GM20431 (cell line): Measurements from ENCODE around the gene MYO18B.

Source experiments
- in situ Hi-C: fragments of 300-500 bp; cut with MseI, MboI; formaldehyde crosslinking; loops from one replicate; pipeline ENCODE4 v1.15.0; 2020; ENCODE audit warnings: low sequenced_read_pairs; ENCODE audit not compliant: unreplicated experiment

MYO18B gene

DNA sequence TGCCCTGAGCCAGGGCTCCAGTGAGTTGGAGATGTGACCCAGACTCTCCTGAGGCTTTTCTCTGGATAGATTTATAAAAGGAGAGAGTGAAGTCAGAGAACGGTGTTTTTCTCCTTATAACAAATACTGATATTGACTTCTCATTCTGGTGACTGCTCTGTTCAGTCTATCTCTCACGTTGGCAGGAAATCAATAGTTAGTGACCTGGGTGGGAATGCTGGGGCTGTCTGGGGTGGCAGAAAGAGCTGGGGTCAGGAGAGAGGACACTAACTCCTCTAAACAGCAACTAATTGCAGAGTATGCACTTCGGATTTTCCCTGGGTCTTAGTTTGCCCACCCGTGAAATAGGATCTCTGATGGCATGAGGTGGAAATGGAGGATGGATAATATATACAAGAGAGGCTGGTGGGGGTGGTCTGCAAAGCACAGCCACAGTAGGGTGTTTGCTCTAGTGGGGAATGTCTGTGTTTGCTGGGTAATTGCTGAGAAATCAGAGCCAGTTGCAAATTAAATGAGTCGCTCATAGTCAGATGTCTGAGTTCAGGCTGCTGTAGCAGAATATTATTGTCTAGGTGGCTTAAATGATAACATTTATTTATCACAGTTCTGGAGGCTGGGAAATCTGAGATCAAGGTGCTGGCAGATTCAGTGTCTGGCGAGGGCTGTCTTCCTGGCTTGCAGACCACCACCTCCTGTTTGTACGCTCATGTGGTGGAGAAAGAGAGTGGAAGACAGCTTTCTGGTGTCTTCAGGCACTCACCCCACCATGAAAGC, 167.8 kb downstream of the MYO18B start:
- in situ Hi-C loops = no loop called here

DNA sequence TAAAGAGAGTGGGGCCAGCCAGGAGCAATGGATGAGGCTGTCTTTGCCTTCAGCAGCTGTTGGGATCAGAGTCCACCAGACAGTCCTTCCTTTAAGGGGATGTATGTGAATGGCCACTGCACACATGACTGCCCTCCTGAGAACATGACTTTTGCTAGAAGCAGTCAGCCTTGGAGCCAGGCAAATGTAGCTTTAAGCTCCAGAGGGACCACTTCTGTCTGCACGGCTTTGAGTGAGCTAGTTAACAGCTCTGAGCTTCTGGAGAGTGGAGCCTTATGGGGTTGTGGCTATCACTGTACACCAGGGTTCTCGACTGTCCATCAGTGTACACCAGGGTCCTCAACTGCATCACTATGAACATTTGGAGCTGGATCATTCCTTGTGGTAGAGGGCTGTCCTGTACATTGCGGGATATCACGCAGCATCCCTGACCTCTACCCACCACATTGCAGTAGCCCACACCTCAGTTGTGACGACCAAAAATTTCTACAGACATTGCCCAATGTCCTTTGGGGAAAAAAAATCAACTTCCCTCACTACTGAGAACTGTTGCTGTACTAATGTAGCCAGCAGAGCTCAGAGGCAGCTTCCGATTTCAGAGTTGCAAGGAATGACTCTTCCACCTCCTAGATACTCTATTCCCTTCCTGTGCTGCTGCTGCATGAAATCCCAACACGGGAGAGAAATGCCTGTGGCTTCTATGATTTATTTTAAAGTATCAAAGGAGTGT, 169.4 kb downstream of the MYO18B start:
- in situ Hi-C loops = no loop called here

DNA sequence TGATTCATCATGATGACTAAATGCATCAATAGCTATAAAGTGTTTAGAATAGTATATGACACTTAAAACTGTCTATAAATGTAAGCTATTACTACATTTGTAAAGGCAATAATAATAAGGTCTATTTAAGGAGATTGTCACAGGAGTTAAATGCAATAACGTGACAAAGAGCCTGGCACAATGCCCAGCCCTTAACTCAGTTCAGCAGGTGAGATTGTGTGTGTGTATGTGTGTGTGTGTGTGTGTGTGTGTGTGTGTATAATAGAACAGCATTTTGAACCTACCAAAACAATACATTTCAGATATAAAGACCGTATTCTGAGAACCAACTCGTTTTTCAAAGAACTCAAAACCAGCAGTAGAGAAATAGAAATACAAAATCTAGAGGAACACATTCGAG, 177.5 kb downstream of the MYO18B start:
- in situ Hi-C loops = no loop called here

- in situ Hi-C loops = no loop called here
Measured at GRCh38 chr22:25922141-25922540, 180.2 kb downstream of the MYO18B start.

DNA sequence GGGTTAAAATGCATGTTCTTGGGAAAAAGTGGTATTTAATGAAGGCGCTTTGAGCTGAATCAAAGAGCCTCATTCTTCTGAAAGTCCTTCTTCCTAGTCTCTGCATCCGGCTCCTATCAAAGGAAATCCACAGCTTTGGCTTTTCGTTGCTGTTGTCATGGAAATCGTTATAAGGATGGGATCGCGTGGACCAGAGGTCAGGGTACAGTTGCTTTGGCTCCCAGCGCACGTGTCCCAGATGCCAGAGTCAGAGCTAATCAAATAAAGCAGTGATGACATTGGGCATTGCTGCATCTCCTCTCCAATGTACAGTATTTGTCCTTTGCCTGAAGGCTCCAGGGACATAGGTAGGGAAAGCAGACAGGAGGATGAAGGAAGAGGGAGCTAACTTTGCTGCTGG, 181.9 kb downstream of the MYO18B start:
- in situ Hi-C loops = no loop called here

GRCh38 chr22:25928038-25928437, 186.1 kb downstream of the MYO18B start:
- in situ Hi-C loops = no loop called here

DNA sequence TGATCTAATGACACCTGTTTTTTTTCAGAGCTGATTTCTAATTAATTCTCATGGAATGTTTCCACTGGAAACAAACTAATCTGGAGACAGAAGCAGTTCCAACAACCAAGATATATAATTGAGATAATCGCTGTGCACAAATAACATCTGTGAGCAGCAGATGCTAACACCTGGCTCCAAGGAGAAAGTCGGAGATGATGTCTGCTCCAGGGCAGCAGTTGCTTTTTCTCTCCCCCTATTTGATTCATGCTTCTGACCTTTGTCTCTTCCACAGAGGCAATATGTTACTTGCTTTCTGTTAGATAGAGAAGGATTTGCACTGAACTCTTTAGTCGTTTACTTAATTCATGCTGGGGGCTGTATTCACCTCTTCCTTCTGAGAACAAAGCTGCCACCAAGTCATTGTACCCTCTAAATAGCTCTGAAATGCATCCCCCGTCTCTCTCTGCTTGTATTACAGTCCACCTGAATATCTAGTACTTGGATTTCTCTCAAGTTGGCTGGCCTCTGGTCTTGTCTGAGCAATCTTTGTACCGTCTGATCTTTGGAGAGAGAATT, 187.4 kb downstream of the MYO18B start:
- in situ Hi-C loops = no loop called here

DNA sequence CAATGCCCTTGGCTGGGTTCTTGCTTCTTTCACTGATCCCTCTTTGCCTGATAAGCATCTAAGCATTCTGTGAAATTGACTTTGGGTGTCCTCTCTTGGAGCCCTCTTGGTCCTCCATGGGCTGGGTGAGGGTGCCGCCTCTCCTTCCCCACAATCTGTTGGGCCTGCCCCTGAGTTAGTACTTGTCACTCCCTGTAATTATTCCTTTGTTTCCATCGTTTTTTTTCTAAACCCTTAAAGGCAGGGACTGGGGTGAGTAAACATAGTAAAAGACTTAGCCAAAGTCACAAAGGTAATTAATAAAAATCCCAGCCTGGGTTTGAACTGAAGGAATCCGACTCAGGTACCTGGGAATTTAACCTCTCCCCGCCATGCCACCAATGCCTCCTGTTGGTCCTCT, 188.1 kb downstream of the MYO18B start:
- in situ Hi-C loops = no loop called here

DNA sequence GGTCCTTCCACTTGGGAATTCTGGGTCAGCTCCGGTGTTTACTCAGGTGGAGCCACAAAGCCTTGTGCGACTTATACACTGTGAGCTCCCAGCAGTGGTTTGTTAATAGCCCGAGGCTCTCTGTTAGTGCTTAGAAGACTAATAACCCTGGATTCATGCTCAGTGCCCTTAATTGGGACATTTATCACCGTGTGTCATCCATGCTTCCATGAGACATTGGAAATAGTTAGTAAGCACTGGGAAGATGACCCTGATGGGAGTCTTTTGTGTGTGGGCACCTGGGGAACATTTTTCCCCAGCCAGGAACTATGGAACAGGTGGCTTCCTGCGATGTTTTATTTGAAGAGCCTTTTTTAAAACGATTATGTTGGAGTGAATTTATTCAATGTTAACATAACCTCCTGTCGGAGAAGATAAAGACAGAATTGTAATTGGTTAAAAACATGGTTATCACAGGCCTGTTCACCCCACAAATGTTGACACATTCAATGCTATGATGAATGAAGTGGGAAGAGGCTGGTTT, 188.9 kb downstream of the MYO18B start:
- in situ Hi-C loops = no loop called here

DNA sequence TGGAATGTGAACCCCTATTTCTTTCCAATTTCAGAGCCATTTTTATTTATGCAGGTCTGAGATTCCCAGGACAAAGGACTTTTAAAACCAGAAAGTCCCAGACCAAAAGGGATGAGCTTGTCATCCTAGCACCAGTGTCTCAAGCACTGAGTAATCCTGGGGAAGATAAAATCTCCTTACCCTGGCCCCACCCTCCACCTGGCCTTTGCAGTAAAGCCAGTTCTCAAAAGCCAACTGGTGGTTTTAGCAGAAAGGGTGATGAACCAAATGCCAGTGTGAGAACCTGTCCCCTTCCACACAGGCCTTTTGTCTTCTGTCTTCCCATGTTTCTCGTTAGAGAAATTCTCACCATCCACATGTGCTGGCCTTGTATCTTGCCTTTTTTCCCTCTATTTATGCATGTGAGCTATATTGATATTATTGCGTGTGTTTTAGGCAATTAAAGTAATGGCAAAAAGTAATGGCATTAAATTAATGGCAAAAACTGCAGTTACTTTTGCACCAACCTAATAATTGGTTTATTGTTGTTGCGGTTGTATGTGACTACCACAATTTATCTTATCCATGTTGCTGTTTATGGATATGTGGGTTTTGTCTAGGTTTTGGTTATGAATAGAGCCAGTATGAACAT, 191.3 kb downstream of the MYO18B start:
- in situ Hi-C loops = no loop called here

DNA sequence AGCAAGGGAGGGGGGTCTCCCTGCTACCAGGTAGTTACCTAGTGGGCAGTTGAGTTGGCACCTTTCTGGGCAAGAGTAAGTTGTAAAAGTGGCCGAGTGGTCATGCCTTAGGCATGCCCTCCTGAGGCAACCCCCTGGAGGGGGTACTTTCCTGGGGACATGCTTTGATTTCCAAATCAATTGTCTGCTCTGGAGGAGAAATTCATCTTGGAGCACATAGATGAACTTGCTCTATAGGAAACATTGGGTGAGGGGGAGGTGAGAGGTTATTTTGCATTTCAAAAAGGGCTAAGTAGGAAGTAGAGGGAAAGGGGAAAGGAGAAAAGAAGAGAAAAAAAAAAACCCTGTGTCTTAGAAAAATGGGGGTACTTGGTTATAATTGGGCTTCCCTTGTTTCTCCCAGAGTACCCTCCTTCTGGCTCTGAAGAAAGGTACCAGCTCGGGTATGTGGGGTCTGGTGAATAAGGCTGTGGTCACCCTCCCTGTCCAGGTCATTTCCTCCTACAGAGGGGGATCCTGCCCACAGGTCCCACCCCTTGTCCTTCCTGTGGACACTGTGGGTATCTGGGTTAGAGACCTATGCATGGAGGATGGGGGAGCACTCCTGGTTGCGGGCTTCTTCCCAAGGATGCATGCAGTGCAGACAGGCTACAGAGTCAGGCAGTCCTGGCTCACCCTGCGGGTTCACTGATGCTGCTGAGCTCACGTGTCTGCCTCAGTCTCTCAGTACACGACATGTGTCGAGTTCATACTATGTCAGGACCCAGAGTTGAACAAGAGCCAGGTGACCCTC, 193.5 kb downstream of the MYO18B start:
- in situ Hi-C loops = no loop called here

- in situ Hi-C loops = no loop called here
Measured at GRCh38 chr22:25938151-25938550, 196.2 kb downstream of the MYO18B start.

- in situ Hi-C loops = no loop called here
Measured at GRCh38 chr22:25939384-25939783, 197.4 kb downstream of the MYO18B start.

DNA sequence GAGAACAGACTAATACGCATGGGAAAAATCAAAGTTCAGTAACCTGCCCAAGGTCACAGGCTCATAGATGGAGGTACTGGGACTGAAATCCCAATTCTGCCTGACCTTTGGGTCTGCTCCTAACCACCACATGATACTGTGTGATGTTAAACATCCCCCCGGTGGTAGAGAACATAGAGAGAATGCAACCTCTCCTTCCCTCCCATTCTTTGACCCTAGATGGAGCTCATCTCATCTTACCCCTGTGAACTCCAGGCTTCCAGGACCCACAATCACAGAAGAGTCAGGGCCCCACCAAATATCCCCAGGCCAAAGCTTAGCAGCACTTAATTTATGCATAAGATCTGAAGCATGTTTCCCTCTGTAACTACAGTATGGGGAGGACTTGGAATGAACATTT, 198.5 kb downstream of the MYO18B start:
- in situ Hi-C loops = no loop called here

DNA sequence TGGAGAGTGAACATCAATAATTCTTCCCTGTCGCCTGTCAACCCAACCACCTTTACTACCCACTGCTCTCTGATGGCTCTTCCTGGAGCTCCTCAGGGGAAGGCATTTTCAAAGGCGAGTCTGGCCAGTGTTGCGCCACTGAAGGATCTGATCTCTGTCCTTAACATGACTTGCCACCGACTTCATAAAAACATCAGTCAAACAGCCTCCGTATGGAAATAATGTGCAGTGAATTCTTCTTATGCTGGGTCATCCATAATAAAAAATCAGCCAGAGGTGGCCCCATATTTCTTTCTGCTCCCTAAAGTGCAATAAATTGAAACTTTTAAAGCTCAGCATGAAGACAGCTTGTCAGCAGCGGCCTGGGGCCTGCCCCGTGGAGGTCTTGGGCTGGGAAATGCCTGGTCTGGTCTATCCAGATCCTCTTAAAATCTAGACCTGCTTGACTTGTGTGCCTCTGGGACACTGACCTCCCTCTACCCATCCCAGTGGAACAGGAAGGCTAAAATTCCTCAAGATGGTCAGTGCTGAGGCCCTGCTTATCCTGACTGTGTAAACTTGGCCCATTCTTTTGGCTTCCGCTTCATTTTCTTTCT, 199.5 kb downstream of the MYO18B start:
- in situ Hi-C loops = no loop called here

GRCh38 chr22:25942115-25942855, 200.3 kb downstream of the MYO18B start:
- in situ Hi-C loops = no loop called here

DNA sequence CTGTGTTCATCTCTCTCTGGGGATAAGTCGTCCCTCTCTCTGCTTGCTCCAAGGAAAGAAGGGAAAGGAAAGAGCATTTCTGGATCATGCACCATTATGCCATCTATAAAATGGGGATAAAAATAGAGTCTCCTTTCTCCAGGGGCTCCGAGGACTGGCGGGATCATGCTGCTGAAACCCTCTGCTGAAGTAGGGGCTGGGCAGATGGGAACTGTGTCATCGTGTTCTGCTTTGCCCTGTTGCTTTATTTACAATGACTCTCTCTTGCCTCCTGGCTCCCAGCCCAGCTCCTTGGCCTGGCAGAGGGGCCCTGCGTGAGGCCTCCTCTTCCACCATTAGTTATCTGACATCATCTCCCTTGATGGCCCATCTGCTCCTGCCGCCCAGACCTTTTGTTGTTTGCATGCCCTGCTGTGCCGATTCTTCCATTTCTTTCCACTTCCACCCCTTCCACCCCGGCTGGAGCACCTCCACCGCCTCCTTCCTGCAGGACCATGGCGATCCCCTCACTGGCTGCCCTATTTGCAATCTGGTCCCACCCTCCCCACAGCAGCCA, 200.9 kb downstream of the MYO18B start:
- in situ Hi-C loops = no loop called here

GRCh38 chr22:25950111-25950510, 208.1 kb downstream of the MYO18B start:
- in situ Hi-C loops = no loop called here

- in situ Hi-C loops = no loop called here
Measured at GRCh38 chr22:25953276-25953675, 211.3 kb downstream of the MYO18B start.
